Neural cell (in vitro differentiated cells): ENCODE measurements around the gene RAB11FIP4. TPM values are rescaled to one million over a fixed set of nuclear protein-coding genes. Genes with fewer than 3 reads are reported as not detected.

Source experiments
- H2AFZ ChIP-seq: fragments of 200-600, 300-800 bp; sonication (generic), shearing (Covaris generic); 2 replicates; pipeline ENCODE4 v1.6.0; 2014; ENCODE audit warnings: low read depth, mild to moderate bottlenecking, antibody characterized with exemption, low read length, moderate library complexity
- H3F3A ChIP-seq: fragments of 200-600 bp; shearing (Covaris generic); 2 replicates; pipeline ENCODE4 v1.6.1; 2016; ENCODE audit warnings: mild to moderate bottlenecking, moderate library complexity, mixed read lengths, antibody characterized with exemption, low read length; ENCODE audit not compliant: insufficient read depth, poor library complexity, severe bottlenecking
- H3K27ac ChIP-seq: fragments of 200-600, 300-800 bp; sonication (generic), shearing (Covaris generic); 2 replicates; pipeline ENCODE4 v1.5.1; 2014; ENCODE audit warnings: mild to moderate bottlenecking, low read length, moderate library complexity
- H3K27me3 ChIP-seq: fragments of 300-800, 200-600 bp; sonication (generic), shearing (Covaris generic); 2 replicates; pipeline ENCODE4 v1.6.0; 2014; ENCODE audit warnings: mild to moderate bottlenecking, low read depth, low read length, moderate library complexity; ENCODE audit not compliant: insufficient read depth
- H3K36me3 ChIP-seq: fragments of 300-800, 200-600 bp; sonication (generic), shearing (Covaris generic); 2 replicates; pipeline ENCODE4 v1.5.1; 2014; ENCODE audit warnings: mild to moderate bottlenecking, antibody characterized with exemption, low read length, moderate library complexity; ENCODE audit not compliant: insufficient read depth
- H3K4me2 ChIP-seq: fragments of 300-800, 200-600 bp; sonication (generic), shearing (Covaris generic); 2 replicates; pipeline ENCODE4 v1.6.0; 2014; ENCODE audit warnings: mild to moderate bottlenecking, low read length
- H3K4me3 ChIP-seq: fragments of 300-800, 200-600 bp; sonication (generic), shearing (Covaris generic); 2 replicates; pipeline ENCODE4 v1.5.1; 2014; ENCODE audit warnings: mild to moderate bottlenecking, low read length, moderate library complexity
- H3K79me2 ChIP-seq: fragments of 200-600 bp; shearing (Covaris generic); replicated peaks from 2 replicates; pipeline ENCODE4 v1.6.0; 2014; ENCODE audit warnings: mild to moderate bottlenecking, low read length, moderate library complexity; ENCODE audit not compliant: insufficient read depth
- H3K9ac ChIP-seq: fragments of 300-800, 200-600 bp; sonication (generic), shearing (Covaris generic); 2 replicates; pipeline ENCODE4 v1.6.1; 2016; ENCODE audit warnings: mild to moderate bottlenecking, low read length, mixed read lengths
- H3K9me2 ChIP-seq: fragments of 200-600 bp; shearing (Covaris generic); 2 replicates; pipeline ENCODE4 v1.6.1; 2016; ENCODE audit warnings: mild to moderate bottlenecking, low read length, mixed read lengths; ENCODE audit not compliant: insufficient read depth
- H3K9me3 ChIP-seq: fragments of 200-600, 300-800 bp; sonication (generic), shearing (Covaris generic); 2 replicates; pipeline ENCODE4 v1.6.1; 2016; ENCODE audit warnings: mild to moderate bottlenecking, mixed run types, low read length, moderate library complexity, mixed read lengths
- H4K20me1 ChIP-seq: fragments of 200-600 bp; shearing (Covaris generic); 2 replicates; pipeline ENCODE4 v1.6.1; 2016; ENCODE audit warnings: mild to moderate bottlenecking, mixed run types; ENCODE audit not compliant: insufficient read depth
- EP300 ChIP-seq: fragments of 450-650 bp; conservative IDR thresholded peaks from 2 replicates; pipeline ENCODE4 v1.6.1; 2014; ENCODE audit warnings: antibody characterized with exemption, mild to moderate bottlenecking, moderate library complexity; ENCODE audit not compliant: poor library complexity, severe bottlenecking
- EZH2 ChIP-seq: fragments of 200-600, 300-800 bp; shearing (Covaris generic), sonication (generic); IDR thresholded peaks from 2 replicates; pipeline ENCODE4 v1.6.1; 2014; ENCODE audit warnings: antibody characterized with exemption, low read length, borderline replicate concordance, mild to moderate bottlenecking; ENCODE audit not compliant: insufficient read depth, poor library complexity, severe bottlenecking
- MXI1 ChIP-seq: fragments of 450-650 bp; conservative IDR thresholded peaks from 2 replicates; pipeline ENCODE4 v1.6.1; 2014; ENCODE audit warnings: antibody characterized with exemption, mild to moderate bottlenecking; ENCODE audit not compliant: poor library complexity, severe bottlenecking
- POLR2AphosphoS5 ChIP-seq: IDR thresholded peaks from 2 replicates; pipeline ENCODE4 v1.6.1; 2012
- RAD21 ChIP-seq: fragments of 450-650 bp; conservative IDR thresholded peaks from 2 replicates; pipeline ENCODE4 v1.6.1; 2014; ENCODE audit warnings: antibody characterized with exemption, mild to moderate bottlenecking, moderate library complexity
- SMC3 ChIP-seq: fragments of 450-650 bp; conservative IDR thresholded peaks from 2 replicates; pipeline ENCODE4 v1.6.1; 2014; ENCODE audit warnings: antibody characterized with exemption, mild to moderate bottlenecking, moderate library complexity; ENCODE audit not compliant: poor library complexity
- TAF1 ChIP-seq: IDR thresholded peaks from 2 replicates; pipeline ENCODE4 v1.6.1; 2012; ENCODE audit warnings: low read depth
- polyA plus RNA-seq: library from polyadenylated mRNA; depleted of rRNA; stranded (reverse); fragments of >200 nt; gene quantifications from 2 replicates; pipeline ENCODE4 v1.2.3, GENCODE V29; 2014
- TF ChIP-seq, protein P1 (sequence below): fragments of 450-650 bp; IDR thresholded peaks from 2 replicates; pipeline ENCODE4 v1.5.1; 2014; ENCODE audit warnings: antibody characterized with exemption, mild to moderate bottlenecking, moderate library complexity; ENCODE audit not compliant: poor library complexity, severe bottlenecking
- TF ChIP-seq, protein P2 (sequence below): IDR thresholded peaks from 2 replicates; pipeline ENCODE4 v1.6.1; 2012; ENCODE audit warnings: borderline replicate concordance

The RAB11FIP4 gene
- polyA plus RNA-seq, 1 donor from 2014 or later, result 14.4 TPM

DNA sequence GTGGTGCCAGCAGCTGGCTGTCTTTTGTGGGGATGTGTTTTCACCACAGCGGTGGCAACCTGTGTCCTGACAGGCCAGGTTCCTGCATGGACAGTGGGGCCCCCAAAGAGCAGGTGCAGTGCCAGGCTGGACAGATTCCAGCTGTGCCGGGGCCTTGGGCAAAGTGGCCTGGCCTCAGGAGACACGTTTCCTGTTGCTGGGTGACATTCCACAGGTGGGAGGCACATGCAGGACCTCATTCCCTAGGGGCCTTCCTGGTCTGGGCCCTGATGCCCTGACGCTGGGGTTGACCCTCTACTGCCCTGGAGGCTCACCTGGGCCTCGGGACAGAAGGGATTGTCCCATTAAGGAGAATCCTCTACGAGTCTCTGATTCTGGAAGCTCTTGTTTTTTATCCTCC is 182.4 kb downstream of the RAB11FIP4 start:
- H4K20me1 ChIP-seq, result no peaks in the 10 kb centered on the region
- H3K27ac ChIP-seq, result no peak overlapping the region
- no peaks in the 10 kb centered on the region for H3K36me3 ChIP-seq
- H3K79me2 ChIP-seq, result no peaks in the 10 kb centered on the region
- no peaks in the 10 kb centered on the region for H3K27me3 ChIP-seq
- no peak overlapping the region for H3K4me2 ChIP-seq
- no peaks in the 10 kb centered on the region for H3K9me3 ChIP-seq
- H3K9ac ChIP-seq, result no peak overlapping the region
- H3F3A ChIP-seq, result no peaks in the 10 kb centered on the region
- H2AFZ ChIP-seq, result no peak overlapping the region
- H3K9me2 ChIP-seq, result no peaks in the 10 kb centered on the region
- no peak overlapping the region for H3K4me3 ChIP-seq
- no peak for TF ChIP-seq RAD21
- TF ChIP-seq, protein P1, sequence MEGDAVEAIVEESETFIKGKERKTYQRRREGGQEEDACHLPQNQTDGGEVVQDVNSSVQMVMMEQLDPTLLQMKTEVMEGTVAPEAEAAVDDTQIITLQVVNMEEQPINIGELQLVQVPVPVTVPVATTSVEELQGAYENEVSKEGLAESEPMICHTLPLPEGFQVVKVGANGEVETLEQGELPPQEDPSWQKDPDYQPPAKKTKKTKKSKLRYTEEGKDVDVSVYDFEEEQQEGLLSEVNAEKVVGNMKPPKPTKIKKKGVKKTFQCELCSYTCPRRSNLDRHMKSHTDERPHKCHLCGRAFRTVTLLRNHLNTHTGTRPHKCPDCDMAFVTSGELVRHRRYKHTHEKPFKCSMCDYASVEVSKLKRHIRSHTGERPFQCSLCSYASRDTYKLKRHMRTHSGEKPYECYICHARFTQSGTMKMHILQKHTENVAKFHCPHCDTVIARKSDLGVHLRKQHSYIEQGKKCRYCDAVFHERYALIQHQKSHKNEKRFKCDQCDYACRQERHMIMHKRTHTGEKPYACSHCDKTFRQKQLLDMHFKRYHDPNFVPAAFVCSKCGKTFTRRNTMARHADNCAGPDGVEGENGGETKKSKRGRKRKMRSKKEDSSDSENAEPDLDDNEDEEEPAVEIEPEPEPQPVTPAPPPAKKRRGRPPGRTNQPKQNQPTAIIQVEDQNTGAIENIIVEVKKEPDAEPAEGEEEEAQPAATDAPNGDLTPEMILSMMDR, result no peak

- Histone ChIP-seq H3F3A (no peaks in the 10 kb centered on the region), H3K27me3 (no peaks in the 10 kb centered on the region), H2AFZ (no peak overlapping the region), H3K79me2 (no peaks in the 10 kb centered on the region), H3K9me2 (no peaks in the 10 kb centered on the region), H4K20me1 (no peaks in the 10 kb centered on the region), H3K27ac (no peak overlapping the region), H3K36me3 (no peaks in the 10 kb centered on the region), H3K4me3 (no peak overlapping the region), H3K4me2 (no peak overlapping the region), H3K9me3 (no peaks in the 10 kb centered on the region), H3K9ac (no peak overlapping the region)
- no peak for TF ChIP-seq TAF1
- no peak for TF ChIP-seq SMC3
- TF ChIP-seq, protein P2, sequence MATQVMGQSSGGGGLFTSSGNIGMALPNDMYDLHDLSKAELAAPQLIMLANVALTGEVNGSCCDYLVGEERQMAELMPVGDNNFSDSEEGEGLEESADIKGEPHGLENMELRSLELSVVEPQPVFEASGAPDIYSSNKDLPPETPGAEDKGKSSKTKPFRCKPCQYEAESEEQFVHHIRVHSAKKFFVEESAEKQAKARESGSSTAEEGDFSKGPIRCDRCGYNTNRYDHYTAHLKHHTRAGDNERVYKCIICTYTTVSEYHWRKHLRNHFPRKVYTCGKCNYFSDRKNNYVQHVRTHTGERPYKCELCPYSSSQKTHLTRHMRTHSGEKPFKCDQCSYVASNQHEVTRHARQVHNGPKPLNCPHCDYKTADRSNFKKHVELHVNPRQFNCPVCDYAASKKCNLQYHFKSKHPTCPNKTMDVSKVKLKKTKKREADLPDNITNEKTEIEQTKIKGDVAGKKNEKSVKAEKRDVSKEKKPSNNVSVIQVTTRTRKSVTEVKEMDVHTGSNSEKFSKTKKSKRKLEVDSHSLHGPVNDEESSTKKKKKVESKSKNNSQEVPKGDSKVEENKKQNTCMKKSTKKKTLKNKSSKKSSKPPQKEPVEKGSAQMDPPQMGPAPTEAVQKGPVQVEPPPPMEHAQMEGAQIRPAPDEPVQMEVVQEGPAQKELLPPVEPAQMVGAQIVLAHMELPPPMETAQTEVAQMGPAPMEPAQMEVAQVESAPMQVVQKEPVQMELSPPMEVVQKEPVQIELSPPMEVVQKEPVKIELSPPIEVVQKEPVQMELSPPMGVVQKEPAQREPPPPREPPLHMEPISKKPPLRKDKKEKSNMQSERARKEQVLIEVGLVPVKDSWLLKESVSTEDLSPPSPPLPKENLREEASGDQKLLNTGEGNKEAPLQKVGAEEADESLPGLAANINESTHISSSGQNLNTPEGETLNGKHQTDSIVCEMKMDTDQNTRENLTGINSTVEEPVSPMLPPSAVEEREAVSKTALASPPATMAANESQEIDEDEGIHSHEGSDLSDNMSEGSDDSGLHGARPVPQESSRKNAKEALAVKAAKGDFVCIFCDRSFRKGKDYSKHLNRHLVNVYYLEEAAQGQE, result no peak
- no peak for TF ChIP-seq MXI1
- TF ChIP-seq POLR2AphosphoS5, result no peak
- no peak for TF ChIP-seq RAD21
Observed at GRCh38 chr17:31574458-31574857, 183.0 kb downstream of the RAB11FIP4 start.

DNA sequence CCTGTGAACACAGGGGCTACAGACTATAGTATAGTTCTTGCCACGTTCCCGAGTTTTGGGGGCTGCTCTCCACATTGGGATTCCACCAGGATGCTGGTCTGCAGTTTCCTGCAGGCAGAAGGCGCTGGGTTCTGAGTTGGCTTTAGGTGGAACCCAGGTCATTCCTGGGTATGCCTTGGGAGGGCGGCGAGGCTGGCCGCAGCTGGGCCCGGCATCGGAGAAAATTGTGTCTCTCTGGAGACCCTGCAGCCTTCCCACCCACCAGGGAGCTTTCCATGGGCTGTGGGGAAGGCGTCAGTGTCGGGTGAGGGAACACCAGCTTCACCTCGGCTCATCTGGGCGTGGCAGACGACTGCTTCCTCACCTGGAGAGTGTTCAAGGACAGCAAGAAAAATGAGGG is 183.6 kb downstream of the RAB11FIP4 start:
- H3K9ac ChIP-seq, result no peak overlapping the region
- no peak for TF ChIP-seq RAD21
- TF ChIP-seq, protein P2, result no peak
- no peak for TF ChIP-seq POLR2AphosphoS5
- TF ChIP-seq TAF1, result no peak
- TF ChIP-seq EP300, result no peak
- TF ChIP-seq EZH2, result no peak
- no peak for TF ChIP-seq SMC3
- TF ChIP-seq, protein P1, result no peak
- no peak for TF ChIP-seq MXI1
- H2AFZ ChIP-seq, result no peak overlapping the region
- H3F3A ChIP-seq, result no peaks in the 10 kb centered on the region
- no peaks in the 10 kb centered on the region for H3K79me2 ChIP-seq
- no peaks in the 10 kb centered on the region for H3K9me3 ChIP-seq
- H3K4me2 ChIP-seq, result no peak overlapping the region
- no peak overlapping the region for H3K27ac ChIP-seq
- H3K9me2 ChIP-seq, result no peaks in the 10 kb centered on the region
- H4K20me1 ChIP-seq, result no peaks in the 10 kb centered on the region
- no peak overlapping the region for H3K4me3 ChIP-seq
- no peaks in the 10 kb centered on the region for H3K27me3 ChIP-seq
- H3K36me3 ChIP-seq, result no peaks in the 10 kb centered on the region
